SK-N-SH (cell line): Measurements from ENCODE around the gene MRPL27.

ENCODE experiments used
- CHD2 ChIP-seq: fragments of 150-350 bp; IDR thresholded peaks from 2 replicates; pipeline ENCODE4 v1.6.1; 2018; ENCODE audit warnings: low read length; ENCODE audit not compliant: partially characterized antibody
- FOXM1 ChIP-seq: IDR thresholded peaks from 2 replicates; pipeline ENCODE4 v1.4.0; 2012; ENCODE audit warnings: low read depth, mild to moderate bottlenecking
- RCOR1 ChIP-seq: fragments of 150-350 bp; IDR thresholded peaks from 2 replicates; pipeline ENCODE4 v1.6.1; 2017; ENCODE audit warnings: antibody characterized with exemption, low read length
- TAF1 ChIP-seq: IDR thresholded peaks from 2 replicates; pipeline ENCODE4 v1.6.1; 2012; ENCODE audit warnings: low read depth, mild to moderate bottlenecking, low read length, moderate library complexity, borderline replicate concordance
- YY1 ChIP-seq: IDR thresholded peaks from 2 replicates; pipeline ENCODE4 v1.4.0; 2012; ENCODE audit warnings: low read depth, mild to moderate bottlenecking
- TF ChIP-seq, protein P1 (sequence below): fragments of 200-600 bp; sonication (generic); IDR thresholded peaks from 2 replicates; pipeline ENCODE4 v1.6.1; 2017; ENCODE audit warnings: antibody characterized with exemption, mild to moderate bottlenecking, moderate library complexity

- TF ChIP-seq, protein P1, sequence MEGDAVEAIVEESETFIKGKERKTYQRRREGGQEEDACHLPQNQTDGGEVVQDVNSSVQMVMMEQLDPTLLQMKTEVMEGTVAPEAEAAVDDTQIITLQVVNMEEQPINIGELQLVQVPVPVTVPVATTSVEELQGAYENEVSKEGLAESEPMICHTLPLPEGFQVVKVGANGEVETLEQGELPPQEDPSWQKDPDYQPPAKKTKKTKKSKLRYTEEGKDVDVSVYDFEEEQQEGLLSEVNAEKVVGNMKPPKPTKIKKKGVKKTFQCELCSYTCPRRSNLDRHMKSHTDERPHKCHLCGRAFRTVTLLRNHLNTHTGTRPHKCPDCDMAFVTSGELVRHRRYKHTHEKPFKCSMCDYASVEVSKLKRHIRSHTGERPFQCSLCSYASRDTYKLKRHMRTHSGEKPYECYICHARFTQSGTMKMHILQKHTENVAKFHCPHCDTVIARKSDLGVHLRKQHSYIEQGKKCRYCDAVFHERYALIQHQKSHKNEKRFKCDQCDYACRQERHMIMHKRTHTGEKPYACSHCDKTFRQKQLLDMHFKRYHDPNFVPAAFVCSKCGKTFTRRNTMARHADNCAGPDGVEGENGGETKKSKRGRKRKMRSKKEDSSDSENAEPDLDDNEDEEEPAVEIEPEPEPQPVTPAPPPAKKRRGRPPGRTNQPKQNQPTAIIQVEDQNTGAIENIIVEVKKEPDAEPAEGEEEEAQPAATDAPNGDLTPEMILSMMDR = peak; percentile 95
- TF ChIP-seq TAF1 (peak; percentile 94), RCOR1 (peak; percentile 89), FOXM1 (no peak), CHD2 (peak; percentile 96), YY1 (no peak; the same call in 1 of the 2 replicates)
Measured at GRCh38 chr17:50397111-50397918, 24.3 kb upstream of the MRPL27 start, which contains the start of gene LRRC59.
